Measurements from ENCODE around the gene SYTL2. TPM values are rescaled to one million over a fixed set of nuclear protein-coding genes. Genes with fewer than 3 reads are reported as not detected.

The SYTL2 gene
- total RNA-seq, 1 experiment from 2014 or later, result 5.2 TPM

DNA sequence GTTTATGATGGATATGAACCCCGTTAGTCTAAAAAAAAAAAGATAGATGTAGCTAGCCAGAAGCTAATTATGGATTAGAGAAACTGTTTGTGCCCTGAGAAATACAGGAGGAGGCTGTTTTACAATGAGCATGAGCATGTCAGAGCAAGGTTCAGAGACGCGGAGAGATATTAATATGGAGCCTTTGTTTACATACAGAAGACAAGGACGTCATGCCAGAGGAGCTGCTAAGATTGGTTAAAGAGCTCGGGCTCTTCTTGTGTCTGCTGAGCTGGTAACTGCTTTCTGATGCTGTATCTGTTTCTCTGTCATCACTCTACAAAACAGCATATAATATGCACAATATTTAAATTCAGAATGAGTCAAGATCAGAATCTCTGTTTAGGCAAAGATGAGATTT is 100.0 kb downstream of the SYTL2 start:
- H3K4me3 Mint-ChIP-seq, result no peak overlapping the region
- no peak overlapping the region for H2AFZ ChIP-seq (ENCODE audit: low read length)

More for the DNA sequence above, 100.0 kb downstream of the SYTL2 start:
- Mint-ChIP-seq H3K27me3 (ENCODE audit: low read depth) (no peaks in the 10 kb centered on the region), H3K27ac (no peak overlapping the region), H3K9me3 (0 out of 5 replicates have a peak, but pooled peaks cover 0 to 4% of the 10 kb centered on the region in 2 experiments), H3K36me3 (ENCODE audit: insufficient read depth in 1 of 3, low read depth in 3 of 3) (no peaks in the 10 kb centered on the region; a peak in 1 of 7 replicates), H3K4me1 (peaks cover 0 to 1% of the 10 kb centered on the region in 2 experiments; a peak in 1 of 4 replicates)
- Histone ChIP-seq H3T11ph (ENCODE audit: low read length) (no peak overlapping the region), H3K9me3 (ENCODE audit: control insufficient read depth, low read depth, low read length) (no peaks in the 10 kb centered on the region), H2BK12ac (ENCODE audit: insufficient read length, low read depth, low read length) (no peak overlapping the region), H3K4ac (ENCODE audit: low read depth, low read length) (no peak overlapping the region), H4K8ac (replicated peaks; ENCODE audit: insufficient read length, low read depth, low read length) (no peak overlapping the region), H3K56ac (ENCODE audit: insufficient read length, low read depth, low read length) (no peak overlapping the region), H3K79me2 (ENCODE audit: insufficient read depth, low read length) (no peaks in the 10 kb centered on the region), H3K4me2 (ENCODE audit: insufficient read depth, insufficient read length, low read length) (no peak overlapping the region), H3K14ac (ENCODE audit: insufficient read depth, low read length) (no peak overlapping the region), H2BK5ac (ENCODE audit: insufficient read length, low read length) (no peak overlapping the region), H3K23ac (ENCODE audit: insufficient read length, low read depth, low read length) (no peak overlapping the region), H4K20me1 (ENCODE audit: control insufficient read depth, insufficient read depth, insufficient read length) (no peaks in the 10 kb centered on the region), H3K79me1 (ENCODE audit: insufficient read depth, low read depth, low read length, poor library complexity, severe bottlenecking) (no peaks in the 10 kb centered on the region), H4K91ac (ENCODE audit: insufficient read length, low read depth, low read length) (no peak overlapping the region), H2BK120ac (ENCODE audit: low read depth, low read length, poor library complexity, severe bottlenecking) (no peak overlapping the region), H3K27ac (ENCODE audit: insufficient read length, low read depth, low read length) (no peak overlapping the region), H3K18ac (ENCODE audit: insufficient read length, low read depth, low read length) (no peak overlapping the region), H3K23me2 (ENCODE audit: insufficient read length, low read depth, low read length, poor library complexity, severe bottlenecking) (no peaks in the 10 kb centered on the region), H4K5ac (ENCODE audit: insufficient read length, low read depth, low read length) (no peak overlapping the region), H2BK20ac (ENCODE audit: low read depth, low read length, poor library complexity, severe bottlenecking) (no peak overlapping the region), H3K9ac (ENCODE audit: extremely low read depth, insufficient read length, low read length) (no peak overlapping the region), H3K4me1 (ENCODE audit: insufficient read depth, low read length) (no peaks in the 10 kb centered on the region), H3K27me3 (ENCODE audit: insufficient read depth, low read length) (no peaks in the 10 kb centered on the region), H2BK15ac (ENCODE audit: low read depth, low read length) (no peak overlapping the region), H2AK5ac (ENCODE audit: insufficient read length, low read length) (no peak overlapping the region)
- no peak for DNase-seq
- WGBS (ENCODE audit: extremely low coverage, insufficient read length, low lambda C conversion rate), result no CpG with 5 or more reads among the region's 5 CpGs
- TF ChIP-seq, protein P1, sequence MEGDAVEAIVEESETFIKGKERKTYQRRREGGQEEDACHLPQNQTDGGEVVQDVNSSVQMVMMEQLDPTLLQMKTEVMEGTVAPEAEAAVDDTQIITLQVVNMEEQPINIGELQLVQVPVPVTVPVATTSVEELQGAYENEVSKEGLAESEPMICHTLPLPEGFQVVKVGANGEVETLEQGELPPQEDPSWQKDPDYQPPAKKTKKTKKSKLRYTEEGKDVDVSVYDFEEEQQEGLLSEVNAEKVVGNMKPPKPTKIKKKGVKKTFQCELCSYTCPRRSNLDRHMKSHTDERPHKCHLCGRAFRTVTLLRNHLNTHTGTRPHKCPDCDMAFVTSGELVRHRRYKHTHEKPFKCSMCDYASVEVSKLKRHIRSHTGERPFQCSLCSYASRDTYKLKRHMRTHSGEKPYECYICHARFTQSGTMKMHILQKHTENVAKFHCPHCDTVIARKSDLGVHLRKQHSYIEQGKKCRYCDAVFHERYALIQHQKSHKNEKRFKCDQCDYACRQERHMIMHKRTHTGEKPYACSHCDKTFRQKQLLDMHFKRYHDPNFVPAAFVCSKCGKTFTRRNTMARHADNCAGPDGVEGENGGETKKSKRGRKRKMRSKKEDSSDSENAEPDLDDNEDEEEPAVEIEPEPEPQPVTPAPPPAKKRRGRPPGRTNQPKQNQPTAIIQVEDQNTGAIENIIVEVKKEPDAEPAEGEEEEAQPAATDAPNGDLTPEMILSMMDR (conservative IDR thresholded peaks at IDR 0.05), result no peak
